Measurements from ENCODE around the gene BCR.

BCR gene

DNA sequence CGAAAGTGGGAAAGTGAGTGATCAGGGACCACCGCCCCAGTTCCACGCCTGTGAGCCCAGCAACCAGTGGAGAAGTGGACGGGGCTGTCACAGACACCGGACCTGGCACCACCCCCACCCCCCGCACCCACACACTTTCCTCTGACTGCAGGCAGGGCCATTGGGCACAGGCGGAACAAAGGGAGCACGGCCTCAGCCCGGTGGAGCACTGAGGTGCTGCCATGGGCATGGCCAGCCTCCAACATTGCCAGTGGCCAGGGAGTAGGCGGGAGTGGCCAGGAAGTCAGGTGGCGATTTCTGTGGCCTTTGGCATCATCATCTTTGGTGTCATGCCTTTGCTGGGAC is 78.5 kb downstream of the BCR start:
- DNase-seq: no peak

DNA sequence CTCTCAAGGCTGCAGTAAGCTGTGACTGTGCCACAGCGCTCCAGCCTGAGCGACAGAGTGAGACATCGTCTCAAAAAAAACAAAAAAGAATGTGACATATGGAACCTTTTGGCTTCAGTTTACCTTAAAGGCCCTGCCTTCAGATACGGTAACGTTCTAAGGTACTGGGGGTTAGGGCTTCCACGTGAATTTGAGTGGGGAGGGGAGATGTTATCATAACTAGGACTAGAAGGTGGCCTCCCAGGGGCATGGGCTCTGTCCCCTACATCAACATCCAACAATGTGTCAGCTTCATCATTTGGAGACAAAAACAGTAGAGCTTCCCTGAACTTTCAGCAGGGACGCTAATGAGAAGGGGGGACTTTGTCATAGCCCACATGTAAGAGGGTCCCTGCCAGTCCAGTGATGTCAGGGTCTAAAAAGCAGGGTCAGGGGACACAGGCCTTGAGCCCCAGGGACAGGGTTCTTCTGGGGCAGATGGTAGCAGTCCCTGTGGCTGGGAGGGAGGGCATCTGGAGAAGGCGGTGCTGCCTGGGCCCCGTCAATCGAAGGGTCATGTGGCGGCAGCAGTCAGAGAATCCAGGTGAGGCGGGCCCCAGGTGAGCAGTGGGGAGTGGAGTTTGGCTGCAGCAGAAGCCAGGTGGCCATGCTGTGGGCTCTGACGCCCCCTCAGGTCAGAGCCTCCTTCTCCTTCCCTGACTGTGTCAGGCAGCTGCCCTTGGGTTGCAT is 79.8 kb downstream of the BCR start:
- no peak for DNase-seq

DNA sequence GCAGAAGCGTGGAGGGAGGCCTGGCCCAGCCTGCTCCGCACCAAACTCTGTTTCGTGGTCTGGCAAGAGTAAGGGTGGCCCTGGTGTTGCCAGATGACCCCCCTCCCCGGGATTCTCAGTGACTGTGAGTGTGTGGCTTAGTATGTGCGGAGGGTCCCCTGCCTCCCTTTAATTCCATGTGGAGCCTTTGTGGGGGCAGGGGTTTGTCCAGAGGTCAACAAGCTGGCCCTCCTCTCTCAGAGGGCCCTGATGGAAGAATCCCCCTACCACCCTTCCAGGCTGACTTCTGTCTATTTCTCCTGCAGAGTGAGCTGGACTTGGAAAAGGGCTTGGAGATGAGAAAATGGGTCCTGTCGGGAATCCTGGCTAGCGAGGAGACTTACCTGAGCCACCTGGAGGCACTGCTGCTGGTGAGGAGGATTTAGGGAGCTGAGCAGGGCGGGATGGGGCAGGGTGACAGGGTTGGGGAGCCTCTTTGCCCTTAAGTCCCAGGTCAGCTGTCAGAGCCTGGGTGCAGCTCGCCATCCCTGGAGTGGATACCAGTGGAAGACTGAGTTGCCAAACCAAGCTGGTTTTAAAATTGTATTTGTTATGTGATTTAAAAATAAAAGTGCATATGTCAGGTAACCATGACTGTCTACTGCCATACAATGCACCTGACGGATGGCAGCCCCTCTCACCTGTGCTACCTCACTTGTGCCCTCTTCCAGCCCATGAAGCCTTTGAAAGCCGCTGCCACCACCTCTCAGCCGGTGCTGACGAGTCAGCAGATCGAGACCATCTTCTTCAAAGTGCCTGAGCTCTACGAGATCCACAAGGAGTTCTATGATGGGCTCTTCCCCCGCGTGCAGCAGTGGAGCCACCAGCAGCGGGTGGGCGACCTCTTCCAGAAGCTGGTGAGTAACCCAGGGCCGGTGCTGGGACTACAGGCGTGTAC is 80.6 kb downstream of the BCR start:
- no peak for DNase-seq

DNA sequence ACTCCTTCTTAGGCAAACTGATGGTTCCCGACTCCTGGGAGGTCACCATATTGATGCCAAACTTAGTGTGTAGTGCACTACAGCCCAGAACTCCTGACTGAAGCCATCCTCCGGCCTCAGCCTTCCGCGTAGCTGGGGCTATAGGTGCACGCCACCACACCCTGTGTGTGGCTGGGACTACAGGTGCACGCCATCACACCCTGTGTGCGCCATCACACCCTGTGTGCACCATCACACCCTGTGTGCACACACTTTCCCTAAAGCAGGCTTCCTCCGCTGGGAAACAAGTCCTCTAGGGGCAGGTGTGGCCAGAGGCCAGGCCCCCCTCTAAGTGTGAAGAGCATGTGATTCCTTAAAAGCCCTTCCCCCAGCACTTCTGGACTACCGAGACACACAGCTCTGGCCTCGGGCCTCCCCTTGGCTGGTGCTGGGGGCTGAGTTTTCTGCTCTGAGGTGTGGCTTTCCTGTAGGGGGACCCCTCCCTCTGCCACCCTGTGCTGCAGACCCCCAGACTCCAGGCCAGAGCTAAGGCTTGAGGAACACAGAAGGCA is 81.7 kb downstream of the BCR start:
- DNase-seq: no peak

DNA sequence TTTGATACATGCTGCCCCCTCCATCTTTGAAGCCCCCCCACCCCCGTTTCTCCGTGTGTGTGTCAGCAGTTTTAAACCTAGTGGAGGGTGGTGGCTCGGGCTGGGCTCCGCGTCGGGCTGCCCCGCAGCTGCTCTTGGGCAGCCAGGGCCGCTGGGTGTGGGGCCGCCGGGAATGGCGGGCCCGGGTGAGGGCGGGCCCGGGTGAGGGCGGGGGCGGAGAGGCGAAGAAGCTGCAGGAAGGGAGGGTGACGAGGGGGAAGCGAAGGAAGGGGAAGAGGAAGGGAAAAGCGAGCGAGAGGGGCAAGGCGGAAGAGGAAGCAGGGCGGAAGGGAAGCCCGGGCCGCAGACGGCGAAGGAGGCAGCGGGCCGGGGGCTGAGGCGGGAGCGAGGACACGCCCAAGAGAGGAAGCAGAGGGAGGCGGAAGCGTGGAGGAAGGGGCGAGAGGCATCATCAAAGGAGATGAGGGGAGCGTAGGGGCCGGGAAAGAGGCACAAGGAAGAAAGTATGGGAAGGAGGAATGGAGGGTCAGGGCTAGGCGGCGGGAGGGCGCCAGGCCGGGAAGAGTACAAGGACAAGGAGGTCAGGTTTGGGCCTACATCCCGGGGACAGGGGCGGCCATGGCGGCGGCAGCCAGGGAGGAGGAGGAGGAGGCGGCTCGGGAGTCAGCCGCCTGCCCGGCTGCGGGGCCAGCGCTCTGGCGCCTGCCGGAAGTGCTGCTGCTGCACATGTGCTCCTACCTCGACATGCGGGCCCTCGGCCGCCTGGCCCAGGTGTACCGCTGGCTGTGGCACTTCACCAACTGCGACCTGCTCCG is 82.4 kb downstream of the BCR start:
- no peak for DNase-seq

DNA sequence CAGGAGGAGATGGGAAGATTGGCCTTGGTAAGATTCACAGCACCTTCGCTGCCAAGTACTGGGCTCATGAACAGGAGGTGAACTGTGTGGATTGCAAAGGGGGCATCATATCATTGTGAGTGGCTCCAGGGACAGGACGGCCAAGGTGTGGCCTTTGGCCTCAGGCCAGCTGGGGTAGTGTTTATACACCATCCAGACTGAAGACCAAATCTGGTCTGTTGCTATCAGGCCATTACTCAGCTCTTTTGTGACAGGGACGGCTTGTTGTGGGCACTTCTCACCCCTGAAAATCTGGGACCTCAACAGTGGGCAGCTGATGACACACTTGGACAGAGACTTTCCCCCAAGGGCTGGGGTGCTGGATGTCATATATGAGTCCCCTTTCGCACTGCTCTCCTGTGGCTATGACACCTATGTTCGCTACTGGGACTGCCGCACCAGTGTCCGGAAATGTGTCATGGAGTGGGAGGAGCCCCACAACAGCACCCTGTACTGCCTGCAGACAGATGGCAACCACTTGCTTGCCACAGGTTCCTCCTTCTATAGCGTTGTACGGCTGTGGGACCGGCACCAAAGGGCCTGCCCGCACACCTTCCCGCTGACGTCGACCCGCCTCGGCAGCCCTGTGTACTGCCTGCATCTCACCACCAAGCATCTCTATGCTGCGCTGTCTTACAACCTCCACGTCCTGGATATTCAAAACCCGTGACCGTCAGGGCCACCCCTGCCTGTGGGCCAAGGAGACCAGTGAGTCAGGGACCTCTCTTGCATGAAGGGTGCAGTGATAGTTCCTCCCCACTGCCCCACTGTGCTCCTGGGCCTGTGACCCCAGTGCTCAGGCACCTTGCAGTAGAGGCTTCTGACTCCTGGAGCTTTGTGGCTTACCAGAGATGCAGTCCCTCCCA is 83.6 kb downstream of the BCR start:
- DNase-seq: no peak

DNA sequence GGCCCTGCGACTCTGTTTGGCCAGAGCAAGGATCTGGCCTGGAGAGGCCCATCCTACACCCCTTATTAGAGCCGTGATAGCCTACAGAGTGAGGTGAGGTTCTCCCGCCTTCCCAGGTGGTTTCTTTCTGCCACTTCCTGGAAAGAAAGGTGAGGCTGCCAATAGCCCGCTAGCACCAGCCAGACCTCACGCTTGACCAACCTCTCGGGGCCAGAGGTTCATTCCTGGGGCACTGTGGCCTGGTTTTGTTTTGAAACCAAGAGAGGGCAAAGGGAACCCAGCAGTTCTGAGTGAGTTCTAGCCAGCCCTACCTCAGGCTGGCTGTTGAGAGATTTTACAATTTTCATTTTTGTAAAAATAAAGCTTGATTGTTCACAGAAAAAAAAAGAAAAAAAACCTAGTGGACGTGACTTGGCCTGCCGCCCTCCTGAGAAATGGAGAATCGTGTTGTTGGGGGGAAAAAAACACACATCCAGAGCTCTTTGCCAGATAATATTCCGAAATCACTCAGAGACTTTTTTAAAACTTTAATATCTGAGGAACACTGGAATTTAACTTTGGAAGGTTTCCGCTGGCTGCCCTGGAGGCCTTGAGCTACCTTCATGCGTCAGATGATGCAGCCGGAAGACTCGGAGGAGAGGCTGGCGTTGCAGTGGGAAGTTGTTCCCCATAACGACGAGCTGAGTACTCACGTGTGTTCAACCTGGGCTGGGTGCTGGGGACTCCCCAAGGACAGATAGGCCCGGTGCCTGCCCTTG is 84.5 kb downstream of the BCR start:
- DNase-seq: no peak

DNA sequence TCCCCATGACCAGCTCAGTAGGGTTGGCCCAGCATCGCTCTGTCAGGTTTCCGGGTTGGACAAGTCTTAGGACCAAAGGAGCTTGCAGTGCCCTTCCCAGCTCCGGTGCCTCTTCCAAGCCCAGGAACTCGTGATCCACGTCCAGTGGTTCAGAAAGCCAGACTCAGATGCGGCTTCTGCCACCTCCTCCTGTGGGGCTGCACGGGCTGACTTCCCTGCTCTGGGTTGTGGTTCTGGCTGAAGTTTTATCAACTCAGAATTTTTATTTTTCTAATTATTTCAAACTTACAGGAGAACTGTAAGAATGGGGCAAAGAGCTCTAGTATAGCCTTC is 85.0 kb downstream of the BCR start:
- DNase-seq: no peak

DNA sequence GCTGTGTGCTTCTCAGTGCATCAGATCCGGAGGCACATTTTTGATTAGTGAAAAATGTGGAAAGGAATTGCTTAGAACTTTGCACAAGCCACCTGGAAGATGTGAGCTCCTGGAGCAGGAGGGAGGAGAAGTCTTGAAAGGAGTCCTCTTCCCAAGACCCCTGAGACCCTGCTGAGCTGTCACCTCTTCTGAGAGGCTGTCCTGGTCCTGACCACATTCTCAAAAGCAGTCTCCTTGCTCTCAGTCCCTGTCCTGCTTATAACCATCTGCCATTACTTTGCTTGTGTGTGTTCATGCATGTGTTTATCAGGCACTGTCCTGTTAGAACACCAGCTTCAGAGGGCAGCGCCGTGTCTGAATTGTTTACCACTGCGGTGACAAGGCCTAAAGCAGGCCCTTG is 86.5 kb downstream of the BCR start:
- DNase-seq: no peak

DNA sequence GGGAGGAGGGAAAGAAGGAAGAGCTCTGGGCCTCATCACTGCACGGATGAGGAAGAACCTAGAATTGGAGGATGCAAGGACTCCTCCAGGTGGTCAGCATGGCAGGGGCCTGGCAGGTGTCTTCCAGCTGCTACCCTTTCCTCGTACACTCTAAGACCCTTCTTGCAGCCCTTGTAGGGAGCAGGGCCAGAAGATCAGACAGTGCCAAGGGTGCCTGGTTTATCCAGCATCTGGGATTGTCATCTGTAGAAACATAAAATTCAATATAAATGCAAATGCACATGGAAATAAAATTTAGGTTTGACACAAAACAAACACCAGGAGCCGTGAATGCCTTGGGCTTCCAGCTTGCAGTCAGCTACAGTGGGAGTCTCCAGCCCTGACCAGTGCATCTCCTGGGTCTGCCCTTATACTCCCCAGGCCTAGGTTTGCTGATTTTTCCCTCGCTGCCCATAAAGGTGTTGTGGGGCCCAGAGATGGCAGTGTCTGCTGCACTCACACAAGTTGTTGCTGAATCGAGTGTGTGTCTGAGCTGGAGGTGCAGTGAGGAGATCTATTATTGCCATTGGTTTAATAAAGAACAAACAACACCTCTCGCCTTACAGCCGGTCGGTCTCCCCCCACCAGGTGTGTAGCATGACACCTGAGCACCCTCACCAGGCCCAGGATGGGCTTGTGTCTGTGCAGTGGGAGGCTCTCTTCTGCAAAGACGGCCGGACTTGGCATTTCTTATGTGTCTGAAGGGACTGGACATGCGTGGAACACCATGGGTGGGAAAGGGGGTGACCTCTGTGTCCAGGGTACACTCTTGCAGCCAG is 87.1 kb downstream of the BCR start:
- DNase-seq: no peak

DNA sequence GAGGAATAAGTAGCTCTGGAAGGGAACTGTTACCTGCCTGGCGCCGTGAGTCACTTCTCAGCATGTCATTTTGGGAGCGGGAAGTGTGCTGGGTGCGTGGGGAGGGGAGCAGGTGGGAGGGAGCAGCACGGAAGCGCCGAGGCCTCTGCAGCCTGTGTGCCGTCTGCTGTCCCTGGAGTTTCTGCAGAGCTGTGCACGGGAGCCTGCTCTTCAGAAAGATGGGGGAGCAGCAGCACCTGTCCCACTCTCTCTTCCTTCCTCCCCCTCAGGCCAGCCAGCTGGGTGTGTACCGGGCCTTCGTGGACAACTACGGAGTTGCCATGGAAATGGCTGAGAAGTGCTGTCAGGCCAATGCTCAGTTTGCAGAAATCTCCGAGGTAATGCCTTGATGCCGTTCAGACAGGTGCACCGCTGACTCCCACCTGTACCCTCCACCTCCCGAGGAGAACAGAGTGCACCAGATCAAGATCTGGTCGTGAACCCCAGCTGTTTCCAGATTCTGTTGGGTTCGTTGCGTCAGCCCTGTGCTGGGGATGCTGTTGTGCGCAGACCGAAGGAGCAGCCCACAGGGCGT is 87.9 kb downstream of the BCR start:
- DNase-seq: peak in 24 of 56 donors; percentile 13 to 71 (median 40)

DNA sequence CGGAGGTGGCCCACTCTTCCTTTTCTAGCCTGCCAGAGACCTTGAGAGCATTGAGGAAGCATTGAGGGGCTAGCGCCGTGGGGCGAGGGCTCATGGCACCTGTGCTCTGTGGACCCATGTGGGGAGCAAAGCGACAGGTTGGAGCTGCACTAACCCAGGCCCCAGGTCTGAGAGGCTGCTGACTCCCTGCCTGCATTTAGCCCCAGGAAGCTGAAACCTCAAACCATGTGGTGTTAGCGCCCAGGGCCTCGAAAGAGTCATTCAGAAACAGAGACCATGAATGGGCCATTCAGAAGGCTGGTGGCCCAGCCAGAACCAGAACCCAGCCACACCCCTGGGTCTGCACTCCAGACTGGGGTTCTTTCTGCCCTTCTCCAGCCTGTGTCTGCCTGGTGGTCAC is 88.6 kb downstream of the BCR start:
- no peak for DNase-seq

DNA sequence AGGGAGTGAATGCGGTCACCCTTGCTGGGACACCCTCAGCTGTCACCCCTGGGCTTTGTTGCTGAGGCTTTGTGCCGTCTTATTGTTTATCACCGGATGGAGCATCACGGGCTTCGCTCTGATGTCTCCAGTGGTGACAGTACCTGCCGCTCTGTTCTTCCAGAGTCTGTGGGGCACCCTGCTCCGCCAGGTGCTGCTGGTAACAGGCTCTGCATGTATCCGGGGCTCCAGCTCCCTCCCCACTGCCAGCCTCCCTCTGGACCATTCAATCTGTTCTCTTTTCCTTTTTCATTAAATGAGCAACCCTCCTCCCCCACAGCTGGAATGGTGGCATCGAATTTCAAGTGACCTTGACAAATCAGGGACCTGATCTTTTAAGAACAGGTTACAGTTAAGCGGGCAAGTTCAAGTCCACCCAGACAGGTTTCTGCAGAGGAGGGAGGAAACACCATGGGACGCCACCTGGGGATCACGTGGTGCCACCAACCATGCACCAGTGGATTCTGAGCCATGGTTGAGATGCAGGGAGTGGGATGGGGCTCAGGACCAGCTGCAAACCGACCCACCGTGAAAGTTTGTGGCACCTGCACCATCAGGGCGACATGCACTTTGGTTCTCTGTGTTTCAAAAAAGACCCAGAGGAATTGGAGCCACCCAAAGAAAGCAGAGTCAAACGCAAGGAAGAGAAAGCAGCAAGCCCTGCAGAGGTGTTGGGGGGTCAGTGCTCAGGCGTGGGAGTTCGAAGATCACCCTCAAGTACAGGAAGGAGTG is 89.3 kb downstream of the BCR start:
- DNase-seq: no peak

DNA sequence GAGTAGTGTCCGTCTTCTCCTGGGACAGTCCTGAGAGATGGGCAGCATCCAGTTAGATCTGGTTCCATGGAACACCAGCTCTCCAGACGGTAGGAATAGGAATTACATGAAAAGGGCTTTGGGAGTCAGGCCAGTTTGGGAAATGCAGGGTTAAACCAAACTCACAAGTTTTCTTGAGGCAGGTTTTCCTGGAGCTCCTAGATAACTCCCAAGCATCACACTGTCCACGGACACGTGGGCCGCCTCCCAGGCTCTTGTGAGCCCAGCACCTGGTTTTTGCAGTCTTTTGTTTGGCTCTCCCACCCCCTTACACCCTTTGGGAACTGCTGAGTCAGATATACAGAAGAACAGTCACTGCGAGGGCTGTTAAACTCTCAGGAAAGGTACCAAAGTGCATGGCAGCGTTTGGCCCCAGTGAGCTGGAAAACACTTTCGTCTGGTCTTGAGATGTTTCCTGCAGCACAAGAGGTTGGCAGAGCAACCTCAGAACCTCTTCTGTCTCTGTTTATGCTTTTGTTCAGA is 90.0 kb downstream of the BCR start:
- DNase-seq: peak in 8 of 56 donors; percentile 17 to 36 (median 22)

DNA sequence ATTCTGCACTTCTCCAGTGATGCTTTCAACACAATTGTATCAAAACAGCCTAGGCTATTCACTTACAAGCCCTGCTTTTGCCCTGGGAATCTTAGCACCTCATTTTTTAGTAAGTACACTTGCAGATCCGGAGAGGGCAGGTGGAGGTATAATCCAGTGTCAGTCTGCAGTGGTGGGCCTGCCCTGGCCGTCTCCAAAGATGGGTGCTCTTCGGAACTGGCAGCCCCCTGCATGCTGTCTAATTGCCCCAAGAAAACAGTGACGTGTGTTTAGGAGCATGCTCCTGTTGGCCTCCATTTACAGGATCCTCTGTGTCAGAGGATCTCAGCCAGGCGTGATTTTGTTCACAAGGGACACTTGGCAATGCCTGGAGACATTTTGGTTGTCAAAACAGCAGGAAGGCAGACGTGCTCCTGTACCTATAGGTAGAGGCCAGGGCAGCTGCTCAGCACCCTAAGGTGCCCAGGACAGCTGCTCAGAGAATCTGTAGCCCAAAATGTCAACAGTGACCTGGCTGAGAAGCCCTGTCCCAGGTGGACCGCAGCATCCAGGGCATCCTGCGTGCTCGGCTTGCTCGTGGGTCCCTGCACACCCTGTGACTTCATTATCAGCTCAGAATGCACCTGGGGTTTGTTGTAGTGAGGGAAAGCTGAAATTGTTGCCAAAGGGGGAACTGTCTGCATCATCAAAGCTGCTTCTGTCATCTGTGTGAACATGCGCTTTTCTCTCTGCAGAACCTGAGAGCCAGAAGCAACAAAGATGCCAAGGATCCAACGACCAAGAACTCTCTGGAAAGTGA is 90.7 kb downstream of the BCR start:
- no peak for DNase-seq

DNA sequence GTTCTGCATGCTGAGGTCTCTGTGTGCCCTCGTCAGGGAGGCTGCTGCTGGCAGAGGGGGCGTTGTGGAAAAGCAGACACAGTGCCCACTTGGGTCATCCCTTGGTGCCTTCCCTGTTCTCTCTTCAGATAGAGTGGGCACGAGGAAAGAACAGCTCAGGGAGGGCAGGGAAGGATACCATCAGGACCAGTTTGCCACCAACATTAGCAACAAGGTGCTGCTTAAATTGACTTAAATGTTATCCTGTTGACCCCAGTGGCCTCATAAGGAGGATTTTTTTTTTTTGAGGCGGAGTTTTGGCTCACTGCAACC is 91.2 kb downstream of the BCR start:
- no peak for DNase-seq

DNA sequence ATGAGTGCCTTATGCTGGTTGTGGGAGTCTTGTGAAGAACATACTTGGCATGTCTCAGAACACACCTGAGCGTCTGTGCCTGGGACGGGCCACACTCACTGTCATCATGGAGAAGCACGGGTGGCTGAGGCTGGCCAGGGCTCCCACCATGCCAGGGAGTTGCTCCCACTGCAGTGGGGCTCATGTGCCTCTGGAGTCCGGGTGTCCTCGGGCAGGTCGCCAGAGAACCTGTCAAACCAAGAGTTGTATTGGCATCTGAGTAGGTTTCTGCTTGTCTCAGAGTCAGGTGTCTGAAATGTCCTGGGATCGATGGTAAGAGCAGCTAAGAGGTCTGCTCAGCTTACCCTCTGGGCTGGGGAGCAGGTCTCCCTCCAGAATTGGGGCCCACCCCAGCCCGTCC is 92.1 kb downstream of the BCR start:
- no peak for DNase-seq

Data from amygdala (tissue), 56 donors.